GM18511 (cell line): Measurements from ENCODE around the gene PEX1.
"Not testable (repeated sequence)": the region's sequence is repeated elsewhere in the genome, so short reads cannot be mapped to it uniquely, and the experiment has no call there.

Experiments used
- ATAC-seq: cut with Tn5 transposase; IDR thresholded peaks from one replicate; pipeline ENCODE4 v1.9.1; 2021; ENCODE audit warnings: mild to moderate bottlenecking, moderate library complexity; ENCODE audit not compliant: unreplicated experiment

Gene PEX1

GRCh38 chr7:92528188-92528957 lies at the start of gene PEX1, which contains the start of gene RBM48:
Gene PEX1 (minus strand): TSS chr7:92528520. CDS start chr7:92528435, 85 bp downstream.
Gene RBM48 (plus strand): TSS chr7:92528795. CDS start chr7:92528814, 19 bp downstream.
- peak; percentile 90 for ATAC-seq

- no peak for ATAC-seq
Observed at GRCh38 chr7:92576296-92576695, 48.0 kb upstream of the PEX1 start.

- ATAC-seq = no peak
Observed at GRCh38 chr7:92569137-92569536, 40.8 kb upstream of the PEX1 start.

- no peak for ATAC-seq
Observed at GRCh38 chr7:92567460-92567859, 39.1 kb upstream of the PEX1 start.

GRCh38 chr7:92563345-92563744 lies 35.0 kb upstream of the PEX1 start:
- no peak for ATAC-seq

DNA sequence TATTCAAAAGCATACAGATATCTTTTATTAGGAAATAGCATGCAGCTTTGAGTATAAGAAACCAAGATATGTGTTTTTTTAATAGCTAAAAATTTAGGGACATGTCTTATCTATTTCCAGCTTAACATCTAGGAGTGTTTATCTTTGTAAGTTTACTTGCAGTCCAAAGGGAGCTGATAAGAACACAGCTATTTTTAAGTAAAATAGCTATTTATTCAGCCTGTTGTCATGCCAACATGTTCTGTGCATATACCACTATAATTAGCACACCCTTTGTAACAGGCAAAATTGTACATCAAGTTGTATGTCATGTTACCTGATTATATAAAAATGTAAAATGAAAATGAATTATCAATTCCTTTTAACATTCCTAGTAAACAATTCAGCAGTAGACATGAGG lies 32.3 kb upstream of the PEX1 start:
- no peak for ATAC-seq

- no peak for ATAC-seq
Observed at GRCh38 chr7:92557808-92558362, 29.6 kb upstream of the PEX1 start.

DNA sequence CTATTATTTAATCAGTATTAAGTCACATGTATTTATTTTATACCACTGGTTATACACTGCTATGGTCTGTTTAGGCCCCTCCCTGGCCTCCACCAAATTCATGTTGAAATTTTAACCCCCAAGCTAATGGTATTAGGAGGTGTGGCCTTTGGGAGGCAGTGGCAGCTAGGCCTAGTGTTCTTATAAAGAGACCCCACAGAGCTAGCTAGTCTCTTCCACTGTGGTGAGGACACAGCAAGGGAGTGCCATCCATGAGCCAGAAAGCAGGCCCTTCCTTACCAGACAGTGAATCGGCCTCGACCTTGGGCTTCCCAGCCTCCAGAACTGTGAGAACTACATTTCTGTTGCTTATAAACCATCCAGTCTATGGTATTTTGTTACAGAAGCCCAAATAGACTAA lies 28.9 kb upstream of the PEX1 start:
- no peak for ATAC-seq

GRCh38 chr7:92550194-92550593 lies 21.9 kb upstream of the PEX1 start:
- no peak for ATAC-seq

GRCh38 chr7:92547579-92547978 lies 19.3 kb upstream of the PEX1 start:
- ATAC-seq = no peak

DNA sequence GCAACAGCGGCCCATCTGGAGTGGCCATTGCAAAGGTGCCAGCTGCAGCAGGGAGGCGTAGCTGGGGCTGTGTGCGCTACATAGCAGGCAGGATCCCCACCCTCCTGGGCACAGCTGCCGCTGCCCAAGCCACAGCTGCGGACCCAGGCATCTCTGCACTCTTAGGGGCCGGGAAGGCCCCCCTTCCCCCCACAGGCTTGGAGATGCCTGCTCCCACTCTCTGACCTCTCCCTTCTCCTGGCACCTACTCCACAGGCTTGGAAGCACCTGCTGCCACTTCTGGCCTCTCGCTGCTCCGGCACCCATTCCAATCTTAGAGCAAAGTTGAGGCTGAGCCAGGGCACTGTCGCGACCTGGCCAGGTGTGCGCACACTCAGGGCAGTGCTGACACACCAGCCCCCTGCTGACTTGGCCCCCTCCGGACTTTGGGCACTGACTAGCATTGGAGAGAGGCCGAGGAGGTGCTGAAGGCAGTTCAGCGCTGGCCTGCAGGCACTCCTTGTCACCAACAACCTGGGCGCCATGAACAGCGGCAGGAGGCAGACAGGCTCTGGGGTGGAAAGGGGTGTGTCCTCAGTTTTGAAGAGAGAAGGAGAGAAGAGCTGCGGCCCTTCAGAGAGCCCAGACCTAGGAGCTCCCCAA lies 18.7 kb upstream of the PEX1 start:
- no peak for ATAC-seq

GRCh38 chr7:92545116-92545515 lies 16.8 kb upstream of the PEX1 start:
- not testable (repeated sequence) for ATAC-seq

DNA sequence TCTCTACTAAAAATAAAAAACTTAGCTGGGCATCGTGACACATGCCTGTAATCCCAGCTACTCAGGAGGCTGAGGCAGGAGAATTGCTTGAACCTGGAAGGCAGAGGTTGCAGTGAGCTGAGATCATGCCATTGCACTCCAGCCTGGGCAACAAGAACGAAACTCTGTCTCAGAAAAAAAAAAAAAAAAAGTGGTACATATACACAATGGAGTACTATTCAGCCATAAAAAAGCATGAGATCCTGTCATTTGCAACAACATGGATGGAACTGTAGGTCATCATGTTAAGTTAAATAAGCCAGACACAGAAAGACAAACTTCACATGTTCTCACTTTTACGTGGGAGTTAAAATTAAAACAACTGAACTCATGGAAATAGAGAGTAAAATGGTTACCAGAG lies 15.2 kb upstream of the PEX1 start:
- ATAC-seq = not testable (repeated sequence)

DNA sequence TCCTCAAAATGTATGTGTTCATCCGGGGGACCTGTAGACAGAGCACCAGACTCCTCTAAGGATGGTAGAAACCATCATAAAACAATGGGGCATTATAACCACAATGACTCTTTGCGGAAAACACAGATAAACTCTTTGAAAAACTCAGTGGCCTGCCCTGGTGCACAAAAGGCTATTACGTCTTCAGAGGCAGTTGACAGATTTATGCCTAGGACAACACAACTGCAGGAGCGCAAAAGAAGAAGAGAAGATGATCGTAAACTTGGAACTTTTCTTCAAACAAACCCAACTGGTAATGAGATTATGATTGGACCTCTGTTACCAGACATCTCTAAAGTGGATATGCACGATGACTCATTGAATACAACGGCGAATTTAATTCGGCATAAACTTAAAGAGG lies 6.3 kb upstream of the PEX1 start:
- no peak for ATAC-seq

DNA sequence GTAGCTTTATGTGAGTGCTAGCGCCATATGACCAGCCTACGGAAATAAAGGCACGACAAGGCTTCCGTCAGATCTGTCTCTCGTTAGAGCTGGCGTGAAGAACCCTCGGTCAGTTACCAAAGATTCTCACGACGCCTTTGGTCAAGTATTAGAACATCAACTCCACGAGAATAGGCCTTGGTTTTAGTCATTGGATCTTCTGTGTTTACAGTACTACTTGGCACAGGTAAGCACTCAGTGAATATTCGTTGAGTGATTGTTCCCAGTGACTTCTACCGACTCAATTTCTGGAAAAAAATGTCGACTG lies 591 bp upstream of the PEX1 start:
- ATAC-seq = peak; percentile 5

- peak; percentile 43 for ATAC-seq
Observed at GRCh38 chr7:92527300-92528187, 776 bp downstream of the PEX1 start.

- no peak for ATAC-seq
Observed at GRCh38 chr7:92523110-92523509, 5.2 kb downstream of the PEX1 start.

DNA sequence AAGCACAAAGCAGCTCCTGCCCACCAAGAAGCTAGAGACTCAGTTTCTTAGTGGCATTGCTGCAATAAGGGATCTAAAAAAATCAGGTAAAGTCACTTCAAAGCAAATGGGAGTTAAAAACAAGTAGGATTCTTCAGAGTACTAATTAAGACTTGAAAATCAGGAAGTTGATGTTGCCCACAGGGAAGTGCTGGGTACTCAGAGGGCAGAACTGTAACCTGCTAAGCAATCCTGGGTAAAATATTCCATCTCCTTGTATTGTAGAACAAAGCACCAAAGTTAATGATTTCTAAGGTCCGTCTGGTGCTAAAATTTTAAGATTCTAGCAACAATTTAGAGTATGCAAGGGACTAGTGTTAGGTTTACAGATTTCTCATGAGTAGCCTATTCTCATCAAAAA lies 8.3 kb downstream of the PEX1 start:
- no peak for ATAC-seq

DNA sequence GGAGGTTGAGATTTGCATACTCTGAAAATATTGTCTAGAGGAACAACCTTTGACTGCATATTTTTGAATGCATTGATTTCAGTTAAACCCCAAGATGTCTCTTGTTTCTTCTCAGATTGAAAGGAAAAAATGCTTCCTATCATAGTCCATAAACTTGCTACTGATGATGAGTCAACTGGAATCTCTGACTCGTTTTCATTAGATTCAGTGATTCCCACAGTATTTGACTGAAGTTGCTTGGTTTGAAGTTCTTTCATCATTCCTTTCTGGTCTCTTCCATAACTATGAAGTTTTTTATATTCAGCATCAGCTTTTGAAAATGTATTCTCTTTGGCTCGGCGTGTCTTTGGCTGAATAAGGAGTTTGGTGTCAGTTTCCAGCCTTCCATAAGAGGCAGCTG lies 10.7 kb downstream of the PEX1 start:
- ATAC-seq = no peak

DNA sequence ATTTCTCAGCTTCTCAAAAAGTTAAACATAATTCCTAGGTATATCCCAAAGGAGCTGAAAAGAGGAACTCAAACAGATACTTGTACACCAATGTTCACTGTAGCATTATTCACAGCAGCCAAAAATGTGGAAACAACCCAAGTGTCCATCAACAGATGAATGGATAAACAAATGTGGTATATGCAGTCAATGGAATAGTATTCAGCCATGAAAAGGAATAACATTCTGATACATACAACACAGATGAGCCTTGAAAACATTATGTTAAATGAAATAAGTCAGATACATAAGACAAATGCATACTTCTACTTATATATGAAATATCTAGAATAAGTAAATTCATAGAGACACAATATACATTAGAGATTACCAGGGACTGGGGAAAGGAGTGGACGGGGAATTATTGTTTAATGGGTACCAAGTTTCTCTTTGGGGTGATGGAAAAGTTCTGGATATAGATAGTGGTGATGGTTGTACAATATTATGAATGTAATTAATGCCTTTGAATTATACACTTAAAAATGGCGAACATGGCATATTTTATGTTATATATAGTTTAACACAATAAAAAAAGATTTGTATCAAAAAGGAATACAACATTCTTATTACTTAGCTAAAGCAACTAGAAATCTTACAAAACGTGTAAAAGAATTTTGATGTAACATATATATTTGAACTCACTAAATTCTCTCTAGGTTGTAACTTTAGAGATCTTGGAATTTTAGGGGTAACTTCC lies 15.0 kb downstream of the PEX1 start:
- ATAC-seq = no peak

DNA sequence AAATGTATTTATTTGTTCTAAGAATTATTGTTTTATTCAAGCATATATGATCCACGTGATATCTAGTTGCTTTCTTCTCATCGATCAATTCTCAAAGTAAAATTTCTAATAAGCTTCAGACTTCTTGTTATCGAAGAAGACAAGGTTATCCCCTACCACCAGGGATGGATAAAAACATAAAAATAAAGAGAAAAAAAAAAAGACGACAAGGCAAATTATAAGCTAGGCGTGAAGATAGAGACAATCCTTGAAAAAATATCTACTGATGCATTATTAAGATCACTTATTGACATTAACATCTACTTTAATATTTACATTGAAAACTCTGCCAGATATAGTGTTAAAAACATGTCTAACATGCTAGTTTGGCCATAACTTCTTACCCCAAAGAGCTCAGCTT lies 19.4 kb downstream of the PEX1 start:
- no peak for ATAC-seq
